ENCODE measurements around the gene CCDC144A.
"Not testable (repeated sequence)": the region's sequence is repeated elsewhere in the genome, so short reads cannot be mapped to it uniquely, and the experiment has no call there.

Gene CCDC144A

GRCh38 chr17:16818340-16818739 is 128.3 kb downstream of the CCDC144A start:
- no peak for DNase-seq (ENCODE audit: low spot score)

GRCh38 chr17:16818821-16819683 is 129.0 kb downstream of the CCDC144A start:
- no peak for DNase-seq (ENCODE audit: low spot score)

GRCh38 chr17:16820161-16820877 is 130.3 kb downstream of the CCDC144A start:
- no peak for DNase-seq (ENCODE audit: low spot score)

- no peak for DNase-seq (ENCODE audit: low spot score)
Measured at GRCh38 chr17:16820979-16821543, 131.0 kb downstream of the CCDC144A start.

- not testable (repeated sequence) for DNase-seq (ENCODE audit: low spot score)
Measured at GRCh38 chr17:16822133-16822532, 132.1 kb downstream of the CCDC144A start.

GRCh38 chr17:16823768-16824406 is 133.8 kb downstream of the CCDC144A start:
- DNase-seq (ENCODE audit: low spot score) = not testable (repeated sequence)
